Type B pancreatic cell (in vitro differentiated cells): ENCODE data around the gene ZNF592. TPM values are rescaled to one million over a fixed set of nuclear protein-coding genes. Genes with fewer than 3 reads are reported as not detected.

Experiments
- DNase-seq: peaks from one replicate; pipeline ENCODE4 v3.0.0; 2021; ENCODE audit warnings: mixed read lengths; ENCODE audit not compliant: unreplicated experiment; ENCODE audit errors: extremely low spot score
- H3K27ac Mint-ChIP-seq: 2 replicates; pipeline ENCODE4 v1.8.0; 2021; ENCODE audit warnings: mild to moderate bottlenecking, mixed read lengths
- H3K27me3 Mint-ChIP-seq: 2 replicates; pipeline ENCODE4 v1.8.0; 2021; ENCODE audit warnings: mixed read lengths
- H3K36me3 Mint-ChIP-seq: 2 replicates; pipeline ENCODE4 v1.8.0; 2021; ENCODE audit warnings: mixed read lengths
- H3K4me1 Mint-ChIP-seq: one replicate; pipeline ENCODE4 v1.8.0; 2021; ENCODE audit warnings: mixed read lengths; ENCODE audit not compliant: unreplicated experiment
- H3K4me3 Mint-ChIP-seq: 2 replicates; pipeline ENCODE4 v1.8.0; 2021; ENCODE audit warnings: mild to moderate bottlenecking, mixed read lengths
- H3K9me3 Mint-ChIP-seq: 2 replicates; pipeline ENCODE4 v1.8.0; 2021; ENCODE audit warnings: mixed read lengths
- CTCF ChIP-seq: fragments of 200-600 bp; sonication (generic); conservative IDR thresholded peaks from 2 replicates; pipeline ENCODE4 v1.5.0; 2021; ENCODE audit warnings: antibody characterized with exemption, mild to moderate bottlenecking
- total RNA-seq: library from RNA; stranded (reverse); gene quantifications from 2 replicates; pipeline ENCODE4 v1.2.1, GENCODE V29; 2021; ENCODE audit warnings: low replicate concordance

Gene ZNF592
- total RNA-seq, 1 donor from 2014 or later = 26.8 TPM

- Mint-ChIP-seq H3K4me1 (peaks cover 37% of the 10 kb centered on the region), H3K4me3 (no peak overlapping the region), H3K27me3 (peaks cover 4% of the 10 kb centered on the region), H3K9me3 (no peaks in the 10 kb centered on the region), H3K27ac (peak overlapping the region; percentile 69), H3K36me3 (no peaks in the 10 kb centered on the region)
- no peak for DNase-seq
- no peak for TF ChIP-seq CTCF
Observed at GRCh38 chr15:84821501-84822021, 73.2 kb downstream of the ZNF592 start.

- TF ChIP-seq CTCF = no peak
- Mint-ChIP-seq H3K4me1 (peaks cover 35% of the 10 kb centered on the region), H3K27ac (peak overlapping the region; percentile 69), H3K36me3 (no peaks in the 10 kb centered on the region), H3K4me3 (no peak overlapping the region), H3K9me3 (no peaks in the 10 kb centered on the region), H3K27me3 (peaks cover 2% of the 10 kb centered on the region)
- no peak for DNase-seq
Observed at GRCh38 chr15:84822653-84823281, 74.4 kb downstream of the ZNF592 start.

GRCh38 chr15:84823282-84823878, 75.0 kb downstream of the ZNF592 start:
- DNase-seq = no peak
- Mint-ChIP-seq H3K36me3 (no peaks in the 10 kb centered on the region), H3K4me1 (peaks cover 30% of the 10 kb centered on the region), H3K4me3 (no peak overlapping the region), H3K27me3 (no peaks in the 10 kb centered on the region), H3K27ac (no peak overlapping the region), H3K9me3 (no peaks in the 10 kb centered on the region)
- no peak for TF ChIP-seq CTCF

GRCh38 chr15:84824260-84825007, 76.0 kb downstream of the ZNF592 start:
- Mint-ChIP-seq H3K9me3 (no peaks in the 10 kb centered on the region), H3K4me3 (no peak overlapping the region), H3K4me1 (peaks cover 19% of the 10 kb centered on the region), H3K36me3 (no peaks in the 10 kb centered on the region), H3K27me3 (no peaks in the 10 kb centered on the region), H3K27ac (no peak overlapping the region)
- DNase-seq = no peak
- no peak for TF ChIP-seq CTCF

- H3K27me3 Mint-ChIP-seq = no peaks in the 10 kb centered on the region
- H3K36me3 Mint-ChIP-seq = peaks cover 4% of the 10 kb centered on the region
- no peak for DNase-seq
- peak; percentile 27 for TF ChIP-seq CTCF
- no peaks in the 10 kb centered on the region for H3K9me3 Mint-ChIP-seq
- H3K4me3 Mint-ChIP-seq = no peak overlapping the region
- H3K27ac Mint-ChIP-seq = no peak overlapping the region
- H3K4me1 Mint-ChIP-seq = peaks cover 23% of the 10 kb centered on the region
Observed at GRCh38 chr15:84826369-84826823, 78.0 kb downstream of the ZNF592 start.
